GM06990 (cell line): Measurements from ENCODE around the gene ENPP7.

Experiments
- DNase-seq: peaks from one replicate; pipeline ENCODE4 v3.0.0-alpha.2; 2011; ENCODE audit not compliant: insufficient read length; ENCODE audit errors: extremely low read depth
- H3K27me3 ChIP-seq: replicated peaks from 2 replicates; pipeline ENCODE4 v1.6.0; 2011; ENCODE audit warnings: low read length; ENCODE audit not compliant: control insufficient read depth, insufficient read depth
- H3K36me3 ChIP-seq: 2 replicates; pipeline ENCODE4 v1.5.1; 2011; ENCODE audit warnings: low read length; ENCODE audit not compliant: control insufficient read depth, insufficient read depth
- H3K4me3 ChIP-seq: replicated peaks from 2 replicates; pipeline ENCODE4 v1.5.1; 2011; ENCODE audit warnings: low read depth, mild to moderate bottlenecking, control low read depth, low read length
- CTCF ChIP-seq: IDR thresholded peaks from 2 replicates; pipeline ENCODE4 v1.5.1; 2011; ENCODE audit warnings: low read length, control low read depth, mild to moderate bottlenecking, inconsistent platforms; ENCODE audit not compliant: insufficient read depth, poor library complexity, severe bottlenecking

ENPP7 gene

DNA sequence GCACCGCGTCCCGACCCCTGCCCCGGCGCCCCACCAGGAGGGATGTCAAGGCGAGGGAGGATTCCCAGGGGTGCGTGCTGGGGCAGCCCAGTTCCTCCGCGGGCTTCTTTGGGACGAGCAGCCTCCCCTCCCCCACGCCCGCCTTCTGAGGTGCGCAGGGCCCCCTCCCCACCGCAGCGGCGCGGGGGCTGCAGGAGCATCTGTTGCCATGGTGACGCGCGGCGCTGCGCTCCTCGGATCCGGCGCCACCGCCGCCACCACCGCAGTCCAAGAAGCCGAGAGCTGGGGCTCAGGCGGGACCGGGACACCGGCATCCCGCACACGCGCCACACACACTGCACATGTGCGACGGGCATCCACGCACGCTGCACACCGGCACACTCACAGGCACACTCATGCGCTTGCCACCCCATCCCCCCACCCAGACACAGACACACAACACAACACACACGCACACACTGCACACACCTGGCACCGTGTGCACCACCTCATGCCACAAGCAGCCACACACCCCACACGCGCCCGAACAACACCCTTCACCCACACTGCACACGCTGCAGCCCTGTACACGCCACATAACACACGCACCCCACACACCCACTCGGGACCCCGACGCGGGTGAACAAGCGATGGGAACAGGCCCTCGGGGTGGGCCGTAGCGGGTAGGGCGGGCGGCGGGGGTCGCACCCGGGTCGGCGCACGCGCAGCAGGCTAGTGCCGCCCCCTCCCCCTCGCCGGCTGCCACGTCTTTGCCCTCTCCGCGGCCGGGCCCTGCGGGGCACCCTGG, 17.0 kb downstream of the ENPP7 start:
- Histone ChIP-seq H3K27me3 (no peaks in the 10 kb centered on the region; the same call in 1 of the 2 replicates), H3K36me3 (no peaks in the 10 kb centered on the region), H3K4me3 (no peak overlapping the region)
- TF ChIP-seq CTCF, result no peak
- no peak for DNase-seq

GRCh38 chr17:79748295-79749099, 17.8 kb downstream of the ENPP7 start:
- no peak overlapping the region for H3K4me3 ChIP-seq
- DNase-seq, result no peak
- no peak for TF ChIP-seq CTCF
- H3K27me3 ChIP-seq, result no peaks in the 10 kb centered on the region; the same call in 1 of the 2 replicates
- H3K36me3 ChIP-seq, result no peaks in the 10 kb centered on the region

- no peaks in the 10 kb centered on the region; the same call in 1 of the 2 replicates for H3K27me3 ChIP-seq
These were observed 18.5 kb downstream of the ENPP7 start for GRCh38 chr17:79749156-79749815.

DNA sequence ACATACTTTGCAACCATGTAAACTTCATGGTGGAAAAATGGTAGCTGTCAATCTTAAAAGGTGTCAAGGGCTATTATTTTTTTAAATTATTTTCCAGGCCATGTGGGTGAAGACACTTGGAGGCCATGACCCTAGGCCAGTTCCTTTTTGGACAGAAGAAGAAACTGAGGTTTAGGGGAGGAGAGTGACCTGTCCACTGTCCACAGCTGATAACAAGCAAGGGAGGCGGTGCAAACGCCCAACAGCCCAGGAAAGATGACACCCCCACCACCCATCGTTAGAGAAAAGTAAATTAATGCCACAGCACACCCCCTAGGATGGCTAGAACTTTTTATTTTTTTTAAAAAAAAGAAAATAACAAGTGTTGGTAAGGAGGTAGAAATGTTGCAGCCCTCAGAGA, 19.2 kb downstream of the ENPP7 start:
- H3K4me3 ChIP-seq, result no peak overlapping the region
- no peak for DNase-seq
- no peaks in the 10 kb centered on the region for H3K36me3 ChIP-seq
- no peaks in the 10 kb centered on the region; the same call in 1 of the 2 replicates for H3K27me3 ChIP-seq
- TF ChIP-seq CTCF, result no peak

More at GRCh38 chr17:79749156-79749815, 18.5 kb downstream of the ENPP7 start:
- H3K36me3 ChIP-seq, result no peaks in the 10 kb centered on the region
- H3K4me3 ChIP-seq, result no peak overlapping the region
- TF ChIP-seq CTCF, result no peak
- DNase-seq, result no peak

GRCh38 chr17:79750650-79751545, 20.2 kb downstream of the ENPP7 start:
- DNase-seq, result peak; percentile 55
- H3K36me3 ChIP-seq, result no peaks in the 10 kb centered on the region
- TF ChIP-seq CTCF, result no peak
- H3K4me3 ChIP-seq, result no peak overlapping the region
- no peaks in the 10 kb centered on the region; the same call in 1 of the 2 replicates for H3K27me3 ChIP-seq
